GM03348 (cell line): ENCODE results near the gene DMRT3.

Experiments
- DNase-seq: peaks from one replicate; pipeline ENCODE4 v3.0.0; 2012; ENCODE audit warnings: low spot score

Gene DMRT3

GRCh38 chr9:976258-976942 is at the start of gene DMRT3:
TSS of gene DMRT3 (plus strand) at chr9:976655. CDS start at chr9:977002, 347 bp downstream.
- DNase-seq, result no peak

- no peak for DNase-seq
Measured at GRCh38 chr9:926976-927375, 49.5 kb upstream of the DMRT3 start.

GRCh38 chr9:928363-929042 is 48.0 kb upstream of the DMRT3 start:
- DNase-seq, result no peak

GRCh38 chr9:929719-930118 is 46.7 kb upstream of the DMRT3 start:
- DNase-seq, result no peak

- no peak for DNase-seq
Measured at GRCh38 chr9:933356-933755, 43.1 kb upstream of the DMRT3 start.

- DNase-seq, result peak; percentile 13
Measured at GRCh38 chr9:935348-935965, 41.0 kb upstream of the DMRT3 start.

- no peak for DNase-seq
Measured at GRCh38 chr9:942805-943580, 33.5 kb upstream of the DMRT3 start.

GRCh38 chr9:947985-948384 is 28.5 kb upstream of the DMRT3 start:
- no peak for DNase-seq

- no peak for DNase-seq
Measured at GRCh38 chr9:948497-948896, 28.0 kb upstream of the DMRT3 start.

GRCh38 chr9:950139-950538 is 26.3 kb upstream of the DMRT3 start:
- no peak for DNase-seq

- DNase-seq, result no peak
Measured at GRCh38 chr9:952546-952945, 23.9 kb upstream of the DMRT3 start.

GRCh38 chr9:959105-959504 is 17.4 kb upstream of the DMRT3 start:
- DNase-seq, result no peak

GRCh38 chr9:959914-960313 is 16.5 kb upstream of the DMRT3 start:
- DNase-seq, result no peak

GRCh38 chr9:962023-962422 is 14.4 kb upstream of the DMRT3 start:
- no peak for DNase-seq

- no peak for DNase-seq
Measured at GRCh38 chr9:965497-965896, 11.0 kb upstream of the DMRT3 start.

- DNase-seq, result no peak
Measured at GRCh38 chr9:966870-967269, 9.6 kb upstream of the DMRT3 start.

- no peak for DNase-seq
Measured at GRCh38 chr9:967436-967835, 9.0 kb upstream of the DMRT3 start.

GRCh38 chr9:967903-968641 is 8.4 kb upstream of the DMRT3 start:
- DNase-seq, result no peak

GRCh38 chr9:969310-970150 is 6.9 kb upstream of the DMRT3 start:
- DNase-seq, result no peak

GRCh38 chr9:970151-970996 is 6.1 kb upstream of the DMRT3 start:
- DNase-seq, result no peak
